Activated B cell treated with CpG ODN at 0.5 μM for 24 hours (primary cell): ENCODE results near the gene GPR32. TPM values are rescaled to one million over a fixed set of nuclear protein-coding genes. Genes with fewer than 3 reads are reported as not detected.
"Not testable (repeated sequence)": the region's sequence is repeated elsewhere in the genome, so short reads cannot be mapped to it uniquely, and the experiment has no call there.

Source experiments
- ATAC-seq: fragments of 200-7000 bp; cut with Tn5 transposase; one replicate; pipeline ENCODE4 v1.10.0; 2021; ENCODE audit warnings: low read depth, mild to moderate bottlenecking, moderate library complexity
- CTCF ChIA-PET: fragments of 350-600 bp; sonication (Branson Sonifier 250); formaldehyde crosslinking; loops from one replicate; lab custom pipeline; 2021; ENCODE audit warnings: antibody characterized with exemption; lab: Charles Lee
- POLR2A ChIA-PET: fragments of 350-600 bp; sonication (Branson Sonifier 250); formaldehyde crosslinking; loops from one replicate; lab custom pipeline; 2021; ENCODE audit warnings: antibody characterized with exemption; lab: Charles Lee
- DNase-seq: peaks from one replicate; pipeline ENCODE4 v3.0.0; 2022
- H3K27ac Mint-ChIP-seq: one replicate; pipeline ENCODE4 v1.8.0; 2020; ENCODE audit warnings: mixed read lengths
- H3K27me3 Mint-ChIP-seq: one replicate; pipeline ENCODE4 v1.8.0; 2021; ENCODE audit warnings: mixed read lengths
- H3K36me3 Mint-ChIP-seq: one replicate; pipeline ENCODE4 v1.8.0; 2021; ENCODE audit warnings: low read depth, mixed read lengths
- H3K4me1 Mint-ChIP-seq: one replicate; pipeline ENCODE4 v1.8.0; 2021; ENCODE audit warnings: mixed read lengths
- H3K4me3 Mint-ChIP-seq: one replicate; pipeline ENCODE4 v1.8.0; 2020; ENCODE audit warnings: mild to moderate bottlenecking, mixed read lengths
- H3K9me3 Mint-ChIP-seq: one replicate; pipeline ENCODE4 v1.8.0; 2020; ENCODE audit warnings: mixed read lengths
- intact Hi-C: fragments of 100-400 bp; cut with micrococcal nuclease; formaldehyde crosslinking; loops from one replicate; pipeline ENCODE4 v1.15.1; 2024
- total RNA-seq: library from RNA; stranded (reverse); gene quantifications from 2 replicates; pipeline ENCODE4 v1.2.3, GENCODE V29; 2022
- TF ChIP-seq, protein P1 (sequence below): fragments of 200-600 bp; IDR thresholded peaks from one replicate; pipeline ENCODE4 v1.8.0; 2022; ENCODE audit warnings: antibody characterized with exemption, mild to moderate bottlenecking

GPR32 gene, protein sequence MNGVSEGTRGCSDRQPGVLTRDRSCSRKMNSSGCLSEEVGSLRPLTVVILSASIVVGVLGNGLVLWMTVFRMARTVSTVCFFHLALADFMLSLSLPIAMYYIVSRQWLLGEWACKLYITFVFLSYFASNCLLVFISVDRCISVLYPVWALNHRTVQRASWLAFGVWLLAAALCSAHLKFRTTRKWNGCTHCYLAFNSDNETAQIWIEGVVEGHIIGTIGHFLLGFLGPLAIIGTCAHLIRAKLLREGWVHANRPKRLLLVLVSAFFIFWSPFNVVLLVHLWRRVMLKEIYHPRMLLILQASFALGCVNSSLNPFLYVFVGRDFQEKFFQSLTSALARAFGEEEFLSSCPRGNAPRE
- total RNA-seq, result not detected in 2 replicates

- H3K4me1 Mint-ChIP-seq, H3K4me3 Mint-ChIP-seq, H3K9me3 Mint-ChIP-seq, H3K27ac Mint-ChIP-seq, DNase-seq, H3K36me3 Mint-ChIP-seq, CTCF ChIA-PET, POLR2A ChIA-PET, ATAC-seq, intact Hi-C loops: not testable (repeated sequence)
- peaks cover 23% of the 10 kb centered on the region for H3K27me3 Mint-ChIP-seq
Measured at GRCh38 chr19:50770164-50770563, at the start of gene GPR32. Gene GPR32 (plus strand): TSS chr19:50770464. CDS start chr19:50770601, 137 bp downstream.

DNA sequence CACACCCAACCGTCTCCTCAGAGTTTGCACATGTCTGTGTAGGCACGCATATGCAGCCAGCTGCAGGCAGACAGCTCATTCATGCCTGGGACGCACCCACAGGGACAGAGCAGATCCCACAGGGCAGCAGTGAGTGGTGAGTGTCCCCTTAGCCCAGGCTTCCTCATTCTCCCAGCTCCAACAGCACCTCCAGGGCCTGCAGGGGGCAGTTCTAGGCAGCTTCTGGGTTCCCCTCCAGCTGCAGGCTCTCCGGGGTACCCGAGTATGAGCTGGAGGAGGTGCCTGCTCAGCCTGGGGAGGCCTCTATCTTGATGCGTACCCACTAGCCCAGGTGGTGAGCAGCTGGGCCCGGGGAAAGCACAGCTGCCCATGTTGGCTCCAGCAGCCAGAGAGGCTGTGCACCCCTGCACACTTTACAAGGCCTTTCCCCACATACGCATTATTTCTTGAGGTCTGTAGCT is 49.3 kb upstream of the GPR32 start:
- POLR2A ChIA-PET, result no interaction called here
- intact Hi-C loops, result loop anchor here (5.0 kb wide), 1 partner anchor 201 kb away; no protein-coding TSS in a partner anchor

GRCh38 chr19:50721441-50722137 is 48.7 kb upstream of the GPR32 start:
- DNase-seq (no peak), ATAC-seq (no peak)
- Mint-ChIP-seq H3K27ac (no peak overlapping the region), H3K9me3 (no peaks in the 10 kb centered on the region), H3K36me3 (no peaks in the 10 kb centered on the region), H3K27me3 (peaks cover 59% of the 10 kb centered on the region), H3K4me3 (no peak overlapping the region), H3K4me1 (peaks cover 45% of the 10 kb centered on the region)
- TF ChIP-seq, protein P1, sequence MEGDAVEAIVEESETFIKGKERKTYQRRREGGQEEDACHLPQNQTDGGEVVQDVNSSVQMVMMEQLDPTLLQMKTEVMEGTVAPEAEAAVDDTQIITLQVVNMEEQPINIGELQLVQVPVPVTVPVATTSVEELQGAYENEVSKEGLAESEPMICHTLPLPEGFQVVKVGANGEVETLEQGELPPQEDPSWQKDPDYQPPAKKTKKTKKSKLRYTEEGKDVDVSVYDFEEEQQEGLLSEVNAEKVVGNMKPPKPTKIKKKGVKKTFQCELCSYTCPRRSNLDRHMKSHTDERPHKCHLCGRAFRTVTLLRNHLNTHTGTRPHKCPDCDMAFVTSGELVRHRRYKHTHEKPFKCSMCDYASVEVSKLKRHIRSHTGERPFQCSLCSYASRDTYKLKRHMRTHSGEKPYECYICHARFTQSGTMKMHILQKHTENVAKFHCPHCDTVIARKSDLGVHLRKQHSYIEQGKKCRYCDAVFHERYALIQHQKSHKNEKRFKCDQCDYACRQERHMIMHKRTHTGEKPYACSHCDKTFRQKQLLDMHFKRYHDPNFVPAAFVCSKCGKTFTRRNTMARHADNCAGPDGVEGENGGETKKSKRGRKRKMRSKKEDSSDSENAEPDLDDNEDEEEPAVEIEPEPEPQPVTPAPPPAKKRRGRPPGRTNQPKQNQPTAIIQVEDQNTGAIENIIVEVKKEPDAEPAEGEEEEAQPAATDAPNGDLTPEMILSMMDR, result no peak
- POLR2A ChIA-PET, result no interaction called here
- CTCF ChIA-PET, result interaction anchor here (0.7 kb wide), 1 partner anchor 52 kb away, joined by 3 read pairs; no protein-coding TSS in a partner anchor
- intact Hi-C loops, result loop anchor here (5.0 kb wide), 1 partner anchor 201 kb away; no protein-coding TSS in a partner anchor

More for the DNA sequence above, 49.3 kb upstream of the GPR32 start:
- Mint-ChIP-seq H3K27me3 (peaks cover 61% of the 10 kb centered on the region), H3K4me3 (no peak overlapping the region), H3K9me3 (no peaks in the 10 kb centered on the region), H3K4me1 (peaks cover 42% of the 10 kb centered on the region), H3K36me3 (no peaks in the 10 kb centered on the region), H3K27ac (no peak overlapping the region)
- CTCF ChIA-PET, result interaction anchor here (0.7 kb wide), 1 partner anchor 51 kb away, joined by 3 read pairs; no protein-coding TSS in a partner anchor
- TF ChIP-seq, protein P1, result no peak
- ATAC-seq (no peak), DNase-seq (no peak)

- CTCF ChIA-PET, result no interaction called here
- intact Hi-C loops, result loop anchor here (5.0 kb wide), 1 partner anchor 200 kb away; no protein-coding TSS in a partner anchor
- TF ChIP-seq, protein P1, result no peak
- no peak for DNase-seq
- POLR2A ChIA-PET, result no interaction called here
- peaks cover 43% of the 10 kb centered on the region for H3K4me1 Mint-ChIP-seq
- H3K36me3 Mint-ChIP-seq, result no peaks in the 10 kb centered on the region
- no peak for ATAC-seq
- peaks cover 62% of the 10 kb centered on the region for H3K27me3 Mint-ChIP-seq
- H3K4me3 Mint-ChIP-seq, result no peak overlapping the region
- no peak overlapping the region for H3K27ac Mint-ChIP-seq
- H3K9me3 Mint-ChIP-seq, result no peaks in the 10 kb centered on the region
Measured at GRCh38 chr19:50722201-50723013, 47.9 kb upstream of the GPR32 start.

DNA sequence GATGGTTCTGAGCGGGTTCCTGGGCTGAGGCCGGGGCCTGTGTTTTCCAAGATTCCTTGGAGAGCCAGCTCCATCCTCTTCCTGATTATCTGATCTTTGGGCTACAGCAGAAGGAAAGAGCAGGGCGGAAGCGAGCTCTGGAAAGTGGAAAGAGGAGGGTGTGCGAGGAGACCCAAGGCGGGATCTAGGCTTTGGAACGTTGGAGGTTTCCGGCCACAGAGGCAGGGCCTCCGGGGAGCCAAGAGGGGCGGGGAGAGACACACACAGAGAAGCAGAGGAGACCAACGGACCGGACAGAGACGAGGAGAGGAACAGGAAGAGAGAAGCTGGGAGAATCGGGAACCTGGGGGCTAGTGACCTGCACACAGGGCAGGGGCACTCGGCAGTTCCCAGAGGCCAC is 47.2 kb upstream of the GPR32 start, which contains the start of gene CLEC11A:
TSS of gene CLEC11A (plus strand) at position 296 of the 400 bp plus-strand sequence. CDS start 162 bp downstream, outside the sequence.
- Mint-ChIP-seq H3K4me1 (peaks cover 38% of the 10 kb centered on the region), H3K27me3 (peaks cover 62% of the 10 kb centered on the region), H3K9me3 (no peaks in the 10 kb centered on the region), H3K36me3 (no peaks in the 10 kb centered on the region), H3K27ac (no peak within 1 kb of the TSS), H3K4me3 (no peak within 1 kb of the TSS)
- DNase-seq (no peak), ATAC-seq (no peak)
- POLR2A ChIA-PET, result no interaction called here
- CTCF ChIA-PET, result no interaction called here
- TF ChIP-seq, protein P1, result no peak
- intact Hi-C loops, result loop anchor here (5.0 kb wide), 1 partner anchor 199 kb away; no protein-coding TSS in a partner anchor
